ENCODE measurements around the gene PHACTR4. TPM values are rescaled to one million over a fixed set of nuclear protein-coding genes. Genes with fewer than 3 reads are reported as not detected.

Gene PHACTR4
- total RNA-seq, 1 experiment from 2014 or later = 52.9 TPM

DNA sequence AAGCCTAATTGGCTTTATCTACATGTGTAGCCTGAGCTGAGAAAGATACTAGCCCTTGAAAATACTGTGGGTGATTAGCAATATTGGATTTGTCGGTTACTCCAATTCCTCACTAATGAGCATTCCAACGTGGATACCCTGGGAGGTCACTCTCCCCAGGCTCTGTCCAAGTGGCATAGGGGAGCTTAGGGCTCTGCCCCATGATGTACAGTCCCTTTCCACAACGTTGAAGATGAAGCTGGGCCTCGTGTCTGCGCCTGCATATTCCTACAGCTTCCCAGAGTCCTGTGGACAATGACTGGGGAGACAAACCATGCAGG, 138.9 kb downstream of the PHACTR4 start (continued):
- TF ChIP-seq, protein P1, sequence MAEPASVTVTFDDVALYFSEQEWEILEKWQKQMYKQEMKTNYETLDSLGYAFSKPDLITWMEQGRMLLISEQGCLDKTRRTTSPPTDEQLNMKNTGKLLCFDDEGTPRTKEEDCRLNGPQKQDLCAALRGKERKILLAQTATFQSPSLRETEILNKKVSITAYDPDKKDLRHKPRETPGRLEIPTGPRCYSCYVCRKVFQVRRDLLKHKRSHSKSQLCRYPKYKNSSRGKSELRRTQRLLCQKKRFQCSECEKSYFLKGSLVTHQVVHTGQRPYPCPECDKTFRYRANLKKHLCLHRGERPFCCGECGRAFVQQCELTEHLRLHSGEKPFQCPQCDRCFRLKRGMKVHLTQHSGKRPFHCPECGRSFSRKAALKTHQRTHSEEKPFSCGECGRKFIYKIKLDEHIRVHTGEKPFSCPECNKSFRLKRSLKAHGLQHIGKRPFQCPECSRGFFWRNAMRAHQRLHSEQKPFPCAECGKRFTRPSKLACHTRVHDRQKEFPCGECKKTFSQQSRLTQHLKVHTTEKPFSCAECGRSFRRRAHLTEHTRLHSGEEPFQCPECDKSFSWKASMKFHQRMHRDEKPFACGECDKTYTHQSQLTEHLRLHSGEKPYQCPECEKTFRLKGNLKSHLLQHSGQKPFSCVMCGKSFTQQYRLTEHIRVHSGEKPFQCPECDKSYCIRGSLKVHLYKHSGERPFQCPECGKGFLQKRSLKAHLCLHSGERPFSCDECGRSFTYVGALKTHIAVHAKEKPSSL (CRISPR knock-in tag; conservative IDR thresholded peaks at IDR 0.05) = peak; percentile 97
- TF ChIP-seq, protein P2, sequence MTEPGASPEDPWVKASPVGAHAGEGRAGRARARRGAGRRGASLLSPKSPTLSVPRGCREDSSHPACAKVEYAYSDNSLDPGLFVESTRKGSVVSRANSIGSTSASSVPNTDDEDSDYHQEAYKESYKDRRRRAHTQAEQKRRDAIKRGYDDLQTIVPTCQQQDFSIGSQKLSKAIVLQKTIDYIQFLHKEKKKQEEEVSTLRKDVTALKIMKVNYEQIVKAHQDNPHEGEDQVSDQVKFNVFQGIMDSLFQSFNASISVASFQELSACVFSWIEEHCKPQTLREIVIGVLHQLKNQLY (CRISPR knock-in tag; IDR thresholded peaks at IDR 0.05) = no peak
- TF ChIP-seq, protein P3, sequence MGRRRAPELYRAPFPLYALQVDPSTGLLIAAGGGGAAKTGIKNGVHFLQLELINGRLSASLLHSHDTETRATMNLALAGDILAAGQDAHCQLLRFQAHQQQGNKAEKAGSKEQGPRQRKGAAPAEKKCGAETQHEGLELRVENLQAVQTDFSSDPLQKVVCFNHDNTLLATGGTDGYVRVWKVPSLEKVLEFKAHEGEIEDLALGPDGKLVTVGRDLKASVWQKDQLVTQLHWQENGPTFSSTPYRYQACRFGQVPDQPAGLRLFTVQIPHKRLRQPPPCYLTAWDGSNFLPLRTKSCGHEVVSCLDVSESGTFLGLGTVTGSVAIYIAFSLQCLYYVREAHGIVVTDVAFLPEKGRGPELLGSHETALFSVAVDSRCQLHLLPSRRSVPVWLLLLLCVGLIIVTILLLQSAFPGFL (CRISPR knock-in tag; IDR thresholded peaks at IDR 0.05; ENCODE audit: borderline replicate concordance) = no peak
- TF ChIP-seq ZNF138 (CRISPR knock-in tag; conservative IDR thresholded peaks at IDR 0.05) (no peak), PRRX2 (CRISPR knock-in tag; IDR thresholded peaks at IDR 0.05) (peak; percentile 98), SOX15 (CRISPR knock-in tag; IDR thresholded peaks at IDR 0.05) (no peak), ZNF121 (CRISPR knock-in tag; IDR thresholded peaks at IDR 0.05) (no peak), ZNF423 (CRISPR knock-in tag; IDR thresholded peaks at IDR 0.05) (no peak), NR3C1 (CRISPR knock-in tag; conservative IDR thresholded peaks at IDR 0.05; ENCODE audit: low read depth) (no peak), TEAD4 (CRISPR knock-in tag; IDR thresholded peaks at IDR 0.05) (no peak), ETV6 (CRISPR knock-in tag; IDR thresholded peaks at IDR 0.05) (no peak), RORB (CRISPR knock-in tag; IDR thresholded peaks at IDR 0.05) (0 out of 2 replicates have a peak, but pooled peaks have one; percentile 70), JAZF1 (CRISPR knock-in tag; IDR thresholded peaks at IDR 0.05) (0 out of 2 replicates have a peak, but pooled peaks have one; percentile 58), SMAD3 (CRISPR knock-in tag; IDR thresholded peaks at IDR 0.05; ENCODE audit: borderline replicate concordance) (no peak)
- TF ChIP-seq, protein P4, sequence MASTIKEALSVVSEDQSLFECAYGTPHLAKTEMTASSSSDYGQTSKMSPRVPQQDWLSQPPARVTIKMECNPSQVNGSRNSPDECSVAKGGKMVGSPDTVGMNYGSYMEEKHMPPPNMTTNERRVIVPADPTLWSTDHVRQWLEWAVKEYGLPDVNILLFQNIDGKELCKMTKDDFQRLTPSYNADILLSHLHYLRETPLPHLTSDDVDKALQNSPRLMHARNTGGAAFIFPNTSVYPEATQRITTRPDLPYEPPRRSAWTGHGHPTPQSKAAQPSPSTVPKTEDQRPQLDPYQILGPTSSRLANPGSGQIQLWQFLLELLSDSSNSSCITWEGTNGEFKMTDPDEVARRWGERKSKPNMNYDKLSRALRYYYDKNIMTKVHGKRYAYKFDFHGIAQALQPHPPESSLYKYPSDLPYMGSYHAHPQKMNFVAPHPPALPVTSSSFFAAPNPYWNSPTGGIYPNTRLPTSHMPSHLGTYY (CRISPR knock-in tag; IDR thresholded peaks at IDR 0.05) = peak; percentile 99
- TF ChIP-seq, protein P5, sequence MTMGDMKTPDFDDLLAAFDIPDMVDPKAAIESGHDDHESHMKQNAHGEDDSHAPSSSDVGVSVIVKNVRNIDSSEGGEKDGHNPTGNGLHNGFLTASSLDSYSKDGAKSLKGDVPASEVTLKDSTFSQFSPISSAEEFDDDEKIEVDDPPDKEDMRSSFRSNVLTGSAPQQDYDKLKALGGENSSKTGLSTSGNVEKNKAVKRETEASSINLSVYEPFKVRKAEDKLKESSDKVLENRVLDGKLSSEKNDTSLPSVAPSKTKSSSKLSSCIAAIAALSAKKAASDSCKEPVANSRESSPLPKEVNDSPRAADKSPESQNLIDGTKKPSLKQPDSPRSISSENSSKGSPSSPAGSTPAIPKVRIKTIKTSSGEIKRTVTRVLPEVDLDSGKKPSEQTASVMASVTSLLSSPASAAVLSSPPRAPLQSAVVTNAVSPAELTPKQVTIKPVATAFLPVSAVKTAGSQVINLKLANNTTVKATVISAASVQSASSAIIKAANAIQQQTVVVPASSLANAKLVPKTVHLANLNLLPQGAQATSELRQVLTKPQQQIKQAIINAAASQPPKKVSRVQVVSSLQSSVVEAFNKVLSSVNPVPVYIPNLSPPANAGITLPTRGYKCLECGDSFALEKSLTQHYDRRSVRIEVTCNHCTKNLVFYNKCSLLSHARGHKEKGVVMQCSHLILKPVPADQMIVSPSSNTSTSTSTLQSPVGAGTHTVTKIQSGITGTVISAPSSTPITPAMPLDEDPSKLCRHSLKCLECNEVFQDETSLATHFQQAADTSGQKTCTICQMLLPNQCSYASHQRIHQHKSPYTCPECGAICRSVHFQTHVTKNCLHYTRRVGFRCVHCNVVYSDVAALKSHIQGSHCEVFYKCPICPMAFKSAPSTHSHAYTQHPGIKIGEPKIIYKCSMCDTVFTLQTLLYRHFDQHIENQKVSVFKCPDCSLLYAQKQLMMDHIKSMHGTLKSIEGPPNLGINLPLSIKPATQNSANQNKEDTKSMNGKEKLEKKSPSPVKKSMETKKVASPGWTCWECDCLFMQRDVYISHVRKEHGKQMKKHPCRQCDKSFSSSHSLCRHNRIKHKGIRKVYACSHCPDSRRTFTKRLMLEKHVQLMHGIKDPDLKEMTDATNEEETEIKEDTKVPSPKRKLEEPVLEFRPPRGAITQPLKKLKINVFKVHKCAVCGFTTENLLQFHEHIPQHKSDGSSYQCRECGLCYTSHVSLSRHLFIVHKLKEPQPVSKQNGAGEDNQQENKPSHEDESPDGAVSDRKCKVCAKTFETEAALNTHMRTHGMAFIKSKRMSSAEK (CRISPR knock-in tag; IDR thresholded peaks at IDR 0.05; ENCODE audit: borderline replicate concordance) = peak; percentile 97
- TF ChIP-seq, protein P6, sequence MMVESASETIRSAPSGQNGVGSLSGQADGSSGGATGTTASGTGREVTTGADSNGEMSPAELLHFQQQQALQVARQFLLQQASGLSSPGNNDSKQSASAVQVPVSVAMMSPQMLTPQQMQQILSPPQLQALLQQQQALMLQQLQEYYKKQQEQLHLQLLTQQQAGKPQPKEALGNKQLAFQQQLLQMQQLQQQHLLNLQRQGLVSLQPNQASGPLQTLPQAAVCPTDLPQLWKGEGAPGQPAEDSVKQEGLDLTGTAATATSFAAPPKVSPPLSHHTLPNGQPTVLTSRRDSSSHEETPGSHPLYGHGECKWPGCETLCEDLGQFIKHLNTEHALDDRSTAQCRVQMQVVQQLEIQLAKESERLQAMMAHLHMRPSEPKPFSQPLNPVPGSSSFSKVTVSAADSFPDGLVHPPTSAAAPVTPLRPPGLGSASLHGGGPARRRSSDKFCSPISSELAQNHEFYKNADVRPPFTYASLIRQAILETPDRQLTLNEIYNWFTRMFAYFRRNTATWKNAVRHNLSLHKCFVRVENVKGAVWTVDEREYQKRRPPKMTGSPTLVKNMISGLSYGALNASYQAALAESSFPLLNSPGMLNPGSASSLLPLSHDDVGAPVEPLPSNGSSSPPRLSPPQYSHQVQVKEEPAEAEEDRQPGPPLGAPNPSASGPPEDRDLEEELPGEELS (CRISPR knock-in tag; IDR thresholded peaks at IDR 0.05) = no peak
- TF ChIP-seq, protein P7, sequence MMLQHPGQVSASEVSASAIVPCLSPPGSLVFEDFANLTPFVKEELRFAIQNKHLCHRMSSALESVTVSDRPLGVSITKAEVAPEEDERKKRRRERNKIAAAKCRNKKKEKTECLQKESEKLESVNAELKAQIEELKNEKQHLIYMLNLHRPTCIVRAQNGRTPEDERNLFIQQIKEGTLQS (CRISPR knock-in tag; conservative IDR thresholded peaks at IDR 0.05) = no peak
- TF ChIP-seq, protein P8, sequence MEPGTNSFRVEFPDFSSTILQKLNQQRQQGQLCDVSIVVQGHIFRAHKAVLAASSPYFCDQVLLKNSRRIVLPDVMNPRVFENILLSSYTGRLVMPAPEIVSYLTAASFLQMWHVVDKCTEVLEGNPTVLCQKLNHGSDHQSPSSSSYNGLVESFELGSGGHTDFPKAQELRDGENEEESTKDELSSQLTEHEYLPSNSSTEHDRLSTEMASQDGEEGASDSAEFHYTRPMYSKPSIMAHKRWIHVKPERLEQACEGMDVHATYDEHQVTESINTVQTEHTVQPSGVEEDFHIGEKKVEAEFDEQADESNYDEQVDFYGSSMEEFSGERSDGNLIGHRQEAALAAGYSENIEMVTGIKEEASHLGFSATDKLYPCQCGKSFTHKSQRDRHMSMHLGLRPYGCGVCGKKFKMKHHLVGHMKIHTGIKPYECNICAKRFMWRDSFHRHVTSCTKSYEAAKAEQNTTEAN (CRISPR knock-in tag; IDR thresholded peaks at IDR 0.05) = no peak
- TF ChIP-seq, protein P9, sequence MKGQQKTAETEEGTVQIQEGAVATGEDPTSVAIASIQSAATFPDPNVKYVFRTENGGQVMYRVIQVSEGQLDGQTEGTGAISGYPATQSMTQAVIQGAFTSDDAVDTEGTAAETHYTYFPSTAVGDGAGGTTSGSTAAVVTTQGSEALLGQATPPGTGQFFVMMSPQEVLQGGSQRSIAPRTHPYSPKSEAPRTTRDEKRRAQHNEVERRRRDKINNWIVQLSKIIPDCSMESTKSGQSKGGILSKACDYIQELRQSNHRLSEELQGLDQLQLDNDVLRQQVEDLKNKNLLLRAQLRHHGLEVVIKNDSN (CRISPR knock-in tag; IDR thresholded peaks at IDR 0.05) = no peak
- TF ChIP-seq, protein P10, sequence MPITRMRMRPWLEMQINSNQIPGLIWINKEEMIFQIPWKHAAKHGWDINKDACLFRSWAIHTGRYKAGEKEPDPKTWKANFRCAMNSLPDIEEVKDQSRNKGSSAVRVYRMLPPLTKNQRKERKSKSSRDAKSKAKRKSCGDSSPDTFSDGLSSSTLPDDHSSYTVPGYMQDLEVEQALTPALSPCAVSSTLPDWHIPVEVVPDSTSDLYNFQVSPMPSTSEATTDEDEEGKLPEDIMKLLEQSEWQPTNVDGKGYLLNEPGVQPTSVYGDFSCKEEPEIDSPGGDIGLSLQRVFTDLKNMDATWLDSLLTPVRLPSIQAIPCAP (CRISPR knock-in tag; IDR thresholded peaks at IDR 0.05) = no peak
- TF ChIP-seq, protein P11, sequence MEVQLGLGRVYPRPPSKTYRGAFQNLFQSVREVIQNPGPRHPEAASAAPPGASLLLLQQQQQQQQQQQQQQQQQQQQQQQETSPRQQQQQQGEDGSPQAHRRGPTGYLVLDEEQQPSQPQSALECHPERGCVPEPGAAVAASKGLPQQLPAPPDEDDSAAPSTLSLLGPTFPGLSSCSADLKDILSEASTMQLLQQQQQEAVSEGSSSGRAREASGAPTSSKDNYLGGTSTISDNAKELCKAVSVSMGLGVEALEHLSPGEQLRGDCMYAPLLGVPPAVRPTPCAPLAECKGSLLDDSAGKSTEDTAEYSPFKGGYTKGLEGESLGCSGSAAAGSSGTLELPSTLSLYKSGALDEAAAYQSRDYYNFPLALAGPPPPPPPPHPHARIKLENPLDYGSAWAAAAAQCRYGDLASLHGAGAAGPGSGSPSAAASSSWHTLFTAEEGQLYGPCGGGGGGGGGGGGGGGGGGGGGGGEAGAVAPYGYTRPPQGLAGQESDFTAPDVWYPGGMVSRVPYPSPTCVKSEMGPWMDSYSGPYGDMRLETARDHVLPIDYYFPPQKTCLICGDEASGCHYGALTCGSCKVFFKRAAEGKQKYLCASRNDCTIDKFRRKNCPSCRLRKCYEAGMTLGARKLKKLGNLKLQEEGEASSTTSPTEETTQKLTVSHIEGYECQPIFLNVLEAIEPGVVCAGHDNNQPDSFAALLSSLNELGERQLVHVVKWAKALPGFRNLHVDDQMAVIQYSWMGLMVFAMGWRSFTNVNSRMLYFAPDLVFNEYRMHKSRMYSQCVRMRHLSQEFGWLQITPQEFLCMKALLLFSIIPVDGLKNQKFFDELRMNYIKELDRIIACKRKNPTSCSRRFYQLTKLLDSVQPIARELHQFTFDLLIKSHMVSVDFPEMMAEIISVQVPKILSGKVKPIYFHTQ (CRISPR knock-in tag; IDR thresholded peaks at IDR 0.05) = peak; percentile 99
